Fibroblast of pulmonary artery (primary cell): ENCODE data around the gene SIRT7.

Experiments used
- DNase-seq: peaks from one replicate; pipeline ENCODE4 v3.0.0-alpha.2; 2010; ENCODE audit warnings: low read depth
- H3K4me3 ChIP-seq: replicated peaks from 2 replicates; pipeline ENCODE4 v1.5.1; 2011; ENCODE audit warnings: low read depth, mild to moderate bottlenecking, control low read depth, low read length, moderate library complexity
- TF ChIP-seq, protein P1 (sequence below): IDR thresholded peaks from 2 replicates; pipeline ENCODE4 v1.5.1; 2011; ENCODE audit warnings: mild to moderate bottlenecking, control low read depth, low read length, inconsistent platforms; ENCODE audit errors: missing control alignments

Gene SIRT7

DNA sequence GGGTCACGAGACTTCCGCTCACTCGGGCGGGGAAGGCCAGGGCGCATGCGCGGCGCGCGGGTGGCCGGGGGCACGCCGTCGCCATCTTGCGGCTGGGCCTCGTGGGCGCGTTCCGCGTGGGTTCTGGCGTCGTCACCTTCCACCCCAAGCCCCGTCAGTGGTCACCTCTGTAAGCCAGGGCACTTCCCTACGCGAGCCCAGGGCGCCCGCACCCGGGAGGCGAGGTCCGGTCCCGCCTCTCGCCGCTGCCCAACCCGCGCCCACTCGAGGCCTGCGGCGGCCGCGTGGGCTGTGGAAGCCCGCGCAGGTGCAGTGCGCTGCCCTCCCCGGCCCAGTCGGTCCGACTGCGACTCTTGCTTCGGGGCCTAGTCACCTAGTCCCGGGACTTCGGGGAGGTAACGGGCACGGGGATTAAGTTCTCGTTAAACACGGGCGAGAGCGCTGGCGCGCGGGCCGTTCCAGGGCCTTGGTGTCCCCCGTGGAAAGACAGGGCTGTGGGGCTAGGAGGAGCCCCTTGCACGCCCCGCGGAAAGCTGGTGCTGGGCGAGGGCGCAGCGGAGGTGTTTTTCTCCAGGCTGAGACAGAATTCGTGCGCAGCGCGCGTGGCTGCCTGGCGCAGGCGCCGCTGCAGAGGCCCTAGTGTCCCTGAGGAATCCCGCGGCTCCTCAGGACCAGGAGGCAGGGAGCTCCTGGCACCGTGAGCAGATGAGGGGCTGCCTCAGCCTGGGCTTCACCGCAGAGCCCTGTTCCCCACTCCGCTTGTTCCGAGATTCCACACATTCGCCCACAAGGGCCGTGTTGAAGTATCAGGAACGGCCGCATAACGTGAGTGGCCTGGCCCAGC is 46.4 kb downstream of the SIRT7 start:
- TF ChIP-seq, protein P1, sequence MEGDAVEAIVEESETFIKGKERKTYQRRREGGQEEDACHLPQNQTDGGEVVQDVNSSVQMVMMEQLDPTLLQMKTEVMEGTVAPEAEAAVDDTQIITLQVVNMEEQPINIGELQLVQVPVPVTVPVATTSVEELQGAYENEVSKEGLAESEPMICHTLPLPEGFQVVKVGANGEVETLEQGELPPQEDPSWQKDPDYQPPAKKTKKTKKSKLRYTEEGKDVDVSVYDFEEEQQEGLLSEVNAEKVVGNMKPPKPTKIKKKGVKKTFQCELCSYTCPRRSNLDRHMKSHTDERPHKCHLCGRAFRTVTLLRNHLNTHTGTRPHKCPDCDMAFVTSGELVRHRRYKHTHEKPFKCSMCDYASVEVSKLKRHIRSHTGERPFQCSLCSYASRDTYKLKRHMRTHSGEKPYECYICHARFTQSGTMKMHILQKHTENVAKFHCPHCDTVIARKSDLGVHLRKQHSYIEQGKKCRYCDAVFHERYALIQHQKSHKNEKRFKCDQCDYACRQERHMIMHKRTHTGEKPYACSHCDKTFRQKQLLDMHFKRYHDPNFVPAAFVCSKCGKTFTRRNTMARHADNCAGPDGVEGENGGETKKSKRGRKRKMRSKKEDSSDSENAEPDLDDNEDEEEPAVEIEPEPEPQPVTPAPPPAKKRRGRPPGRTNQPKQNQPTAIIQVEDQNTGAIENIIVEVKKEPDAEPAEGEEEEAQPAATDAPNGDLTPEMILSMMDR = no peak
- peak; percentile 90 for DNase-seq
- peak overlapping the region; percentile 86 for H3K4me3 ChIP-seq

- TF ChIP-seq, protein P1 = no peak
- peak within 1 kb of the TSS; percentile 86 for H3K4me3 ChIP-seq
- no peak for DNase-seq
These were observed 47.0 kb downstream of the SIRT7 start, which contains the start of gene ARHGDIA for GRCh38 chr17:81870981-81871386. Gene ARHGDIA (minus strand): TSS chr17:81871337. CDS start chr17:81869930, 1,407 bp downstream.

GRCh38 chr17:81870131-81870980 is 47.6 kb downstream of the SIRT7 start:
- peak overlapping the region; percentile 86 for H3K4me3 ChIP-seq
- TF ChIP-seq, protein P1 = no peak
- peak; percentile 51 for DNase-seq

DNA sequence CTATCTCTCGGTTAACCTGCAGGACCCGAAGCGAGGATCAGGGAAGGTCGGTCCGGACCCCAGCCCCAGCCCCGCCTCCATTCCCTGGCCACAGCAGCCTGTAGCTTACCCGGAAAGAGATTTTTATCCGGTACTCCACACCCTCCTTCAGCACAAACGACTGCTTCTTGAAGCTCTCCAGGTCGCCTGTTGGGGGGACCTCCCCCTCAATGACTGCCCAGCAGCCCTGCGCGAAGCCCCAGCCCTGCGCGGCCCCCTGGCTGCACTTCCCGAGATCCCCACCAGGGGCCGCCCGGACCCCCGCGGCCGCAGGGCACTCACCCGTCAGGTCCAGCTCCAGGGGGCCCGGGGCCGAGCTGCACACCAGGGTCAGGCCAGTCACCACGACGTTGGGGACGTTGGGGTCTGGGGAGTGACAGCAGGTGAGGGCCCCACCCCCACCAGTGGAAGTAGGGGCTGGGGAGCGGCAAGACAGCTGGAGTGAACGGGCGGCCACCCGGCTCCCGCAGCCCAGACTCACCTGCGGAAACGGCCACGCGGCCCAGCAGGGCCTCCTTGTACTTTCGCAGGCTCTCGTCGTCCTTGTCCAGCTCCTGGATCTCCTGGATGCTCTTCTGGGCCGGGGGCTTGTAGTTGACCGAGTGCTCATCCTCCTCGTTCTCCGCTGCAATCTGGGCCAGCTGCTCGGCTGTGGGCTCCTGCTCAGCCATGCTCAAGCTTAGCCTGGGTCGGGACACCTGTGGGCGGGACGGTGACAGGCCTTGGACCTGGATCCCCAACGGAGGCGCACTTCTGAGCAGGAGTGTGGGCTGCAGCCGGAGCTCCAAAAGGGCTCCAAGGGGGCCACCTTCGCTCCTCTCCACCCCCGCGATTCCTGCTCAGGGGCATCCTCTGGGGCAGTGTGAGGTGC is 48.5 kb downstream of the SIRT7 start:
- peak; percentile 38 for DNase-seq
- H3K4me3 ChIP-seq = peak overlapping the region; percentile 86
- TF ChIP-seq, protein P1 = peak; percentile 57

GRCh38 chr17:81868674-81869220 is 49.2 kb downstream of the SIRT7 start:
- peak overlapping the region; percentile 86 for H3K4me3 ChIP-seq
- peak; percentile 89 for DNase-seq
- TF ChIP-seq, protein P1 = no peak
